ENCODE results near the gene MYRIP.

DNA sequence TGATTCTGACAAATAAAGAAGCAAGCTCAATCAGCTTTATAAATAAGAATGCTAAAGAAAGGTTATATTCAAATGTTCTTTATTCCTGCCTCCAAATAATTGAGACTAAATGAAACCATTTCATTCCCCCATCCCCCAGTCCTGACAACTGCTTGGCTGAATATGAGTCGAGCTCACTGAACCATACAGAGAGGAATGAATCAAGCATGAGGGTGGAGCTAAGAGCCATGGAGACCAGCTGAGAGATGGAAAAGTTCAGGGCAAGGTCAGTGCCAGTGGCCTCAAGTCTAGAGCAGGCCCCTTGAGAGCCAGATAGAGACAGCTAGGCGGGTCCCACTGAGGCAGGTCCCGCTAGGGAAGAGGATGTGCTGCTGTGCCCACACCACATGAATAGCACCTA, 311.4 kb downstream of the MYRIP start:
- TF ChIP-seq SUZ12 (IDR thresholded peaks at IDR 0.05): no peak
- no peak for TF ChIP-seq TARDBP (IDR thresholded peaks at IDR 0.05)
- TF ChIP-seq SP1 (IDR thresholded peaks at IDR 0.05): no peak
- TF ChIP-seq ELF4 (IDR thresholded peaks at IDR 0.05): no peak
- no peak for TF ChIP-seq LEF1 (IDR thresholded peaks at IDR 0.05; ENCODE audit: borderline replicate concordance)
- no peak for TF ChIP-seq FOXA1 (IDR thresholded peaks at IDR 0.05)
- no peak for TF ChIP-seq FOXM1 (IDR thresholded peaks at IDR 0.05; ENCODE audit: borderline replicate concordance)
